DND-41 (cell line): ENCODE data around the gene ASB12.

ENCODE experiments used
- EZH2 ChIP-seq: IDR thresholded peaks from 3 replicates; pipeline ENCODE4 v1.6.1; 2012; ENCODE audit warnings: borderline replicate concordance, low read depth, mild to moderate bottlenecking, moderate library complexity, low read length, inconsistent platforms; ENCODE audit not compliant: severe bottlenecking
- TF ChIP-seq, protein P1 (sequence below): IDR thresholded peaks from 2 replicates; pipeline ENCODE4 v1.5.1; 2012; ENCODE audit warnings: borderline replicate concordance, low read length, moderate library complexity, mild to moderate bottlenecking; ENCODE audit not compliant: poor library complexity, severe bottlenecking; ENCODE audit errors: extremely low read depth

GRCh38 chrX:64218023-64218422, 12.4 kb downstream of the ASB12 start:
- TF ChIP-seq, protein P1, sequence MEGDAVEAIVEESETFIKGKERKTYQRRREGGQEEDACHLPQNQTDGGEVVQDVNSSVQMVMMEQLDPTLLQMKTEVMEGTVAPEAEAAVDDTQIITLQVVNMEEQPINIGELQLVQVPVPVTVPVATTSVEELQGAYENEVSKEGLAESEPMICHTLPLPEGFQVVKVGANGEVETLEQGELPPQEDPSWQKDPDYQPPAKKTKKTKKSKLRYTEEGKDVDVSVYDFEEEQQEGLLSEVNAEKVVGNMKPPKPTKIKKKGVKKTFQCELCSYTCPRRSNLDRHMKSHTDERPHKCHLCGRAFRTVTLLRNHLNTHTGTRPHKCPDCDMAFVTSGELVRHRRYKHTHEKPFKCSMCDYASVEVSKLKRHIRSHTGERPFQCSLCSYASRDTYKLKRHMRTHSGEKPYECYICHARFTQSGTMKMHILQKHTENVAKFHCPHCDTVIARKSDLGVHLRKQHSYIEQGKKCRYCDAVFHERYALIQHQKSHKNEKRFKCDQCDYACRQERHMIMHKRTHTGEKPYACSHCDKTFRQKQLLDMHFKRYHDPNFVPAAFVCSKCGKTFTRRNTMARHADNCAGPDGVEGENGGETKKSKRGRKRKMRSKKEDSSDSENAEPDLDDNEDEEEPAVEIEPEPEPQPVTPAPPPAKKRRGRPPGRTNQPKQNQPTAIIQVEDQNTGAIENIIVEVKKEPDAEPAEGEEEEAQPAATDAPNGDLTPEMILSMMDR = no peak
- no peak for TF ChIP-seq EZH2
